ENCODE data around the gene NR1H2. TPM values are rescaled to one million over a fixed set of nuclear protein-coding genes. Genes with fewer than 3 reads are reported as not detected.

NR1H2 gene
- total and polyA plus RNA-seq, 8 donors: 47.4 to 241 (median 68.0) TPM

GRCh38 chr19:50416034-50416977, 40.0 kb downstream of the NR1H2 start:
- H3K27me3 ChIP-seq: peaks cover 0 to 52% (median 30%) of the 10 kb centered on the region in 3 donors
- 74 to 87% (median 84%) methylated on average over 12 to 35 of the region's 35 CpGs for WGBS, 5 donors
- no peak for DNase-seq
- H3K9me3 ChIP-seq: no peaks in the 10 kb centered on the region
- H3K27ac ChIP-seq: no peak overlapping the region
- H3K4me3 ChIP-seq: no peak overlapping the region
- intact Hi-C loops (cut with DNase I; ENCODE audit: low total_unique reads): no loop called here
- peaks cover 0 to 6% (median 0%) of the 10 kb centered on the region in 4 donors for H3K36me3 ChIP-seq
- peaks cover 0 to 37% (median 26%) of the 10 kb centered on the region in 4 donors for H3K4me1 ChIP-seq
- TF ChIP-seq POLR2A (IDR thresholded peaks at IDR 0.05) (no peak), EP300 (IDR thresholded peaks at IDR 0.05) (no peak), POLR2AphosphoS5 (IDR thresholded peaks at IDR 0.05) (no peak), CTCF (IDR thresholded peaks at IDR 0.05) (no peak)

- WGBS, 5 donors: 24 to 56% (median 44%) methylated on average over 11 to 40 of the region's 42 CpGs
- H3K4me3 ChIP-seq: peak overlapping the region in 1 of 4 donors; percentile 13
- H3K27me3 ChIP-seq: peaks cover 0 to 63% (median 30%) of the 10 kb centered on the region in 3 donors
- H3K4me1 ChIP-seq: peaks cover 0 to 37% (median 26%) of the 10 kb centered on the region in 4 donors
- TF ChIP-seq POLR2AphosphoS5 (IDR thresholded peaks at IDR 0.05): no peak
- no peak for TF ChIP-seq POLR2A (IDR thresholded peaks at IDR 0.05)
- TF ChIP-seq CTCF (IDR thresholded peaks at IDR 0.05): no peak
- no peak for TF ChIP-seq EP300 (IDR thresholded peaks at IDR 0.05)
- H3K36me3 ChIP-seq: peaks cover 0 to 6% (median 0%) of the 10 kb centered on the region in 4 donors
- H3K27ac ChIP-seq: no peak overlapping the region
- intact Hi-C loops (cut with DNase I; ENCODE audit: low total_unique reads): no loop called here
- H3K9me3 ChIP-seq: no peaks in the 10 kb centered on the region
- peak; percentile 56 to 58 for DNase-seq
These were observed 41.1 kb downstream of the NR1H2 start for GRCh38 chr19:50417111-50418081.

- H3K27ac ChIP-seq: no peak within 1 kb of the TSS
- DNase-seq: peak in 1 of 2 donors; percentile 51
These were observed 42.1 kb downstream of the NR1H2 start, which contains the start of gene SPIB for GRCh38 chr19:50418176-50419021. SPIB (plus strand) TSS chr19:50418938; CDS start chr19:50418963, 25 bp downstream.

More at GRCh38 chr19:50418176-50419021, 42.1 kb downstream of the NR1H2 start, which contains the start of gene SPIB:
- Histone ChIP-seq H3K4me3 (peak within 1 kb of the TSS in 1 of 4 donors; percentile 13), H3K27me3 (peaks cover 0 to 73% (median 30%) of the 10 kb centered on the region in 3 donors), H3K9me3 (no peaks in the 10 kb centered on the region), H3K36me3 (no peaks in the 10 kb centered on the region), H3K4me1 (peaks cover 0 to 37% (median 26%) of the 10 kb centered on the region in 4 donors)
- WGBS, 5 donors: 16 to 29% (median 19%) methylated on average over 27 to 34 of the region's 34 CpGs
- TF ChIP-seq POLR2A (IDR thresholded peaks at IDR 0.05) (no peak), EP300 (IDR thresholded peaks at IDR 0.05) (no peak), POLR2AphosphoS5 (IDR thresholded peaks at IDR 0.05) (no peak), CTCF (IDR thresholded peaks at IDR 0.05) (no peak)
- intact Hi-C loops (cut with DNase I; ENCODE audit: low total_unique reads): no loop called here
